Activated CD4-positive, alpha-beta memory T cell treated with anti-CD3 and anti-CD28 coated beads for 36 hours (primary cell): ENCODE measurements around the gene PTPRE. TPM values are rescaled to one million over a fixed set of nuclear protein-coding genes. Genes with fewer than 3 reads are reported as not detected.
A peak's percentile ranks its signal among the peaks of the same experiment; 100 is the strongest.

Experiments
- CTCF ChIA-PET: fragments of 350-600 bp; sonication (Branson Sonifier 250); formaldehyde crosslinking; loops from one replicate; lab custom pipeline; 2021; ENCODE audit warnings: antibody characterized with exemption, inconsistent platforms; lab: Charles Lee
- POLR2A ChIA-PET: fragments of 350-600 bp; sonication (Branson Sonifier 250); formaldehyde crosslinking; loops from one replicate; lab custom pipeline; 2021; ENCODE audit warnings: antibody characterized with exemption; lab: Charles Lee
- DNase-seq: peaks from one replicate; pipeline ENCODE4 v3.0.0-alpha.2; 2020
- H3K27ac Mint-ChIP-seq: one replicate; pipeline ENCODE4 v1.8.0; 2021; ENCODE audit warnings: mixed read lengths
- H3K27me3 Mint-ChIP-seq: one replicate; pipeline ENCODE4 v1.8.0; 2021; ENCODE audit warnings: mixed read lengths
- H3K36me3 Mint-ChIP-seq: one replicate; pipeline ENCODE4 v1.8.0; 2021; ENCODE audit warnings: mixed read lengths
- H3K4me1 Mint-ChIP-seq: one replicate; pipeline ENCODE4 v1.8.0; 2021; ENCODE audit warnings: low read depth, mixed read lengths
- H3K4me3 Mint-ChIP-seq: one replicate; pipeline ENCODE4 v1.8.0; 2021; ENCODE audit warnings: mild to moderate bottlenecking, mixed read lengths
- H3K9me3 Mint-ChIP-seq: one replicate; pipeline ENCODE4 v1.8.0; 2021; ENCODE audit warnings: mixed read lengths
- intact Hi-C: fragments of 100-400 bp; cut with micrococcal nuclease; formaldehyde crosslinking; loops from one replicate; pipeline ENCODE4 v1.15.1; 2023
- total RNA-seq, 2 experiments: library from RNA; stranded (reverse); gene quantifications; one replicate each; pipeline ENCODE4 v1.2.3, GENCODE V29; 2021

The PTPRE gene
- total RNA-seq, 2 experiments from 2014 or later = 29.4 to 34.0 TPM

DNA sequence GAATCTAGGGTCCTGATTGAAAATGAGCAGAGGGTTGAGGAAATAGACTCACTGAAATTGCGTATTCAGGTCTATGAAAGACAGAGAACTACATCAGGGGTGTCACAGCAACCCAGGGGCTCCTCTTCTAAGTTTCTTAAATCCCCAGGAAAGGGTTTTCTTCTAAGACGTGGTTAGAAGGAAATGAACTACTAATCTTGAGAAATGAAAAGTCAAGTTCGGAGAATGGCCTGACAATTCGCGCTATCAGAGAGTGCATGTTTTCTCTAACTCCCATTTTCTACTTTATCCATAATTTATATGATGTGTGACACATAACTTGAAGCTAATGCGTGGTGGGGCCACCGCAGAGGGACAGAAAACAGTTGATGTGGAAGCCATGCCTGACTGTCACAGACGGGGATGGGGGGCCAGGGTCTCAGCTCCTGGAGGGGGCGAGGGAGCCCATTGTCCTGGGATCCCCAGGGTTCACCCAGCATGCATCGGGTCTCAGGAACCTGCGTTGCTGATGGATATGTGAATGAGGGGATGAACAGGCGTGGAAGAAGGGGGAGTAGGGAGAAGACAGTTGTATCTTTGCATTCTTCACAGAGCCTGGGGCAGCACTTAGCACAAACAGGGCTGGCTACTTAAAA lies 86.3 kb downstream of the PTPRE start:
- no peak for DNase-seq
- H3K4me3 Mint-ChIP-seq = no peak overlapping the region
- ChIA-PET CTCF (interaction anchor here (1.2 to 4.2 kb wide), 3 partner anchors 18 to 86 kb away, joined by 3 to 34 read pairs (median 25); partner anchors contain the start of gene PTPRE), POLR2A (no interaction called here)
- H3K9me3 Mint-ChIP-seq = no peaks in the 10 kb centered on the region
- peak overlapping the region; percentile 30 for H3K27ac Mint-ChIP-seq
- H3K4me1 Mint-ChIP-seq = peaks cover 44% of the 10 kb centered on the region
- no peaks in the 10 kb centered on the region for H3K36me3 Mint-ChIP-seq
- intact Hi-C loops = loop anchor here (5.0 kb wide), 1 partner anchor 86 kb away; the partner anchor contains the start of gene PTPRE
- H3K27me3 Mint-ChIP-seq = peaks cover 2% of the 10 kb centered on the region

DNA sequence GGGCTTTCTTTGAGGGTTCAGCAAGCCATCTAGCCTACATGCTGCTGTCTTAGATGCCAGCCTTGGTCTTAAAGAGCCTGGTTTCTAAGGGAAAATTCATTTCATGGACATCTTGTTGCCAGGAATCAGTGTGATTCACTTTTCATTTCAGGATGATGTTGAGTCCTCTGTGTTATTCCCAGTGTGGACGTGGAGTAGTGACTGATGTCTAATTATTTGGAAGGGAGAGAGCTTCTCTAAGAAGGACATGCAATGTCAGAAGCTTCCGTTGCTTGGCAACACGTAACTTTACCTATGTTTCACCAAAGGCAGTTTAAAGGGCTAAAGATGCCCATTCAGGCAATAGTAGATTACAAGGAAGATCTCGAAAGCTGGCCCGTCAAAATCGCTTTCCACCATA lies 89.0 kb downstream of the PTPRE start:
- H3K27me3 Mint-ChIP-seq = peaks cover 12% of the 10 kb centered on the region
- ChIA-PET POLR2A (no interaction called here), CTCF (interaction anchor here (1.1 kb wide), 1 partner anchor 15 kb away, joined by 6 read pairs; no protein-coding TSS in a partner anchor)
- no peaks in the 10 kb centered on the region for H3K9me3 Mint-ChIP-seq
- intact Hi-C loops = no loop called here
- DNase-seq = no peak
- H3K4me3 Mint-ChIP-seq = no peak overlapping the region
- H3K36me3 Mint-ChIP-seq = no peaks in the 10 kb centered on the region
- no peak overlapping the region for H3K27ac Mint-ChIP-seq
- H3K4me1 Mint-ChIP-seq = peaks cover 28% of the 10 kb centered on the region

- Mint-ChIP-seq H3K4me3 (no peak overlapping the region), H3K4me1 (peaks cover 22% of the 10 kb centered on the region), H3K9me3 (no peaks in the 10 kb centered on the region), H3K36me3 (no peaks in the 10 kb centered on the region), H3K27ac (no peak overlapping the region), H3K27me3 (peaks cover 12% of the 10 kb centered on the region)
- intact Hi-C loops = no loop called here
- ChIA-PET POLR2A (no interaction called here), CTCF (interaction anchor here (1.1 kb wide), 1 partner anchor 15 kb away, joined by 6 read pairs; no protein-coding TSS in a partner anchor)
- DNase-seq = no peak
These were observed 89.7 kb downstream of the PTPRE start for GRCh38 chr10:127996586-127996985.

- Mint-ChIP-seq H3K9me3 (no peaks in the 10 kb centered on the region), H3K27me3 (peaks cover 18% of the 10 kb centered on the region), H3K4me3 (no peak overlapping the region), H3K36me3 (no peaks in the 10 kb centered on the region), H3K4me1 (peaks cover 15% of the 10 kb centered on the region), H3K27ac (no peak overlapping the region)
- CTCF ChIA-PET = no interaction called here
- no peak for DNase-seq
- intact Hi-C loops = no loop called here
- POLR2A ChIA-PET = no interaction called here
These were observed 90.4 kb downstream of the PTPRE start for GRCh38 chr10:127997271-127997670.

DNA sequence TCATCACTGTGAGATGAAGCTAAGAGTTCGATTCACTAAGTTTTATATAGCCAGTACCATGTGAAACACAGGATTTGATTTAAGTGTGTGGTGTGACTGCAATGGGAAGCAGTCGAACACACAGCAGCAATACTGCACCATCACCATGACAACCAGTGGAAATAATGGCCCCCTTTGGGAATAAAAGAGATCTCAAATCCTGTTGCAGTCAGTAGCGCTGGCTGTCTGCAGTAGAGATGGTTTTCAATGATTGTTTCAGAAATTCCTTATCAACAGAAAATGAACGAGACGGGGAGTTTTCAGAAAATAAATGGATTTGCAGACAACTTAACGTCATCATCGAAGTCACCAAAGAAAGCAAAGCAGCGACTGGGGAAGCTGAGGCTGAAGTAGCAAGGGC lies 91.0 kb downstream of the PTPRE start:
- no peak for DNase-seq
- Mint-ChIP-seq H3K9me3 (no peaks in the 10 kb centered on the region), H3K4me3 (no peak overlapping the region), H3K36me3 (no peaks in the 10 kb centered on the region), H3K27me3 (peaks cover 19% of the 10 kb centered on the region), H3K27ac (no peak overlapping the region), H3K4me1 (peaks cover 8% of the 10 kb centered on the region)
- ChIA-PET CTCF (interaction anchor here (0.9 kb wide), 1 partner anchor 12 kb away, joined by 3 read pairs; no protein-coding TSS in a partner anchor), POLR2A (no interaction called here)
- intact Hi-C loops = no loop called here

DNA sequence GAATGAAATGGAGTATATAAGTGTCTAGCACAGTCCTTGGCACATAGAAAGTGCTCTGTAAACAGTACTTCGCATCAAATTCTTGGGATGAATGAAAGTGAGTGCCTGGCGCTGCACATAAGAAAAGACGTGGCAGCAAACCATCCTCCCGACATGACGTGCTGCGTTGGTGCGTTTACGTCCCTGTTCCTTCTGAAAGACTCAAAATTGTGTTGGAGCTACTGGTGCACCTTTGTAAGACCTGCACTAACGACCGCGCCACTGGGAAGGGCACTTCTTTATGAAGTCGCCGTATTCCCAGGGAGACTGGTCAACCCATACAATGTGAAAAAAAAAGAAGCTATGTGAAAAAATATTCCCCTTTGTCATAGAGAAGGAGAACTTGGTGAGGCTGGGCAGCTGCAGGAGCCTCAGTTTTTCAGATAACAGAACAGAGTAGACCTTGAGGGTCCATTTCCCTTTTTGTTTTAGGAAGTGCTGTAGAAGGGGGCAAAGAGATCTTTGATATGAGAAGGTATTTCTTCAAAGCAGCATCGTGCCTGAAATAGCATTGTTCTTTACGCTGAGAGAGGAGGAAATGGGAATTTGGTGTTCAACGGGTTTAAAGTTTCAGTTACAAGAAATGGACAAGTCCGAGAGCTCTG lies 91.7 kb downstream of the PTPRE start:
- Mint-ChIP-seq H3K4me1 (peaks cover 1% of the 10 kb centered on the region), H3K27ac (no peak overlapping the region), H3K27me3 (peaks cover 19% of the 10 kb centered on the region), H3K4me3 (no peak overlapping the region), H3K9me3 (no peaks in the 10 kb centered on the region), H3K36me3 (no peaks in the 10 kb centered on the region)
- DNase-seq = no peak
- POLR2A ChIA-PET = no interaction called here
- CTCF ChIA-PET = interaction anchor here (0.7 to 0.9 kb wide), 3 partner anchors 11 to 15 kb away, joined by 3 read pairs; no protein-coding TSS in a partner anchor
- intact Hi-C loops = no loop called here

DNA sequence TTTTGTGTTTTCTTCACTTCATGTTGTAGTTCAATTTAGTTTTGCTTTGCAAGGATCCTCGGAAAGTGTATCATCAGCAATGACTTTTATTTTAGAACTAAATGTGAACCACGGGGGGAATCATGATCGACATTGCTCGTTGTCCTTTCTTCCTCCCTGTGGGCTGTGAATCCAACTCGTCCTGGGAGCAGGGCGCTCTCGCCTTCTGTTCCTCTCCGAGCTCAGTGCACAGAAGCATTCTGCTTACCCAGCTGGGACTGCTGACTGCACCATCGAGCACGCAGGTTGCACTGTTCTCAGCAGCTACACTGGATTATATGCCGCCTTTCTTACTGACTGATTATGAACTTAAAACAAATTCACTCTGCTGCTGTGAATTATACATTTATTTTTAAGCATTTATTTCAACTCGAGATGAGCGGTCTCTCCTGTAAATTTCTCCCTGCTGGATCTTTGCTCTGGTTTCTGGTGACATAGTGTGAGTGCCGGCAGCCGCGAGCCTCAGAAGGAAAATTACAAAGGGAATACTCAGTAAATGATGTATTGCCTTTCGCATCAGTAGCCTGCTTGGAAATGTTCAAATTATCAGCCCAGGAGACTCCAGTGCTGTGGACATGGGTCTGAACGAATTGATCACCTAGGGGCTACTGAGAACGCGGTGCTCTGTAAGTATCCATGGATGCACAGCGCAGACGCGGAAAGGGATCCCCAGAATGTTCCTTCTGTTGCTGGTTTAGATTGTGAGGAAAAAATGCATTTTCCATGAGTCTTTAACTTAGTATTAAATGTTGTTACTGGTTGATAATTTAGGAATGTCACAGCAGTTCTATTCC lies 92.6 kb downstream of the PTPRE start:
- ChIA-PET CTCF (interaction anchor here (0.7 to 2.6 kb wide), 6 partner anchors 8 to 92 kb away, joined by 3 to 11 read pairs (median 6); partner anchors contain the start of gene PTPRE), POLR2A (no interaction called here)

DNA sequence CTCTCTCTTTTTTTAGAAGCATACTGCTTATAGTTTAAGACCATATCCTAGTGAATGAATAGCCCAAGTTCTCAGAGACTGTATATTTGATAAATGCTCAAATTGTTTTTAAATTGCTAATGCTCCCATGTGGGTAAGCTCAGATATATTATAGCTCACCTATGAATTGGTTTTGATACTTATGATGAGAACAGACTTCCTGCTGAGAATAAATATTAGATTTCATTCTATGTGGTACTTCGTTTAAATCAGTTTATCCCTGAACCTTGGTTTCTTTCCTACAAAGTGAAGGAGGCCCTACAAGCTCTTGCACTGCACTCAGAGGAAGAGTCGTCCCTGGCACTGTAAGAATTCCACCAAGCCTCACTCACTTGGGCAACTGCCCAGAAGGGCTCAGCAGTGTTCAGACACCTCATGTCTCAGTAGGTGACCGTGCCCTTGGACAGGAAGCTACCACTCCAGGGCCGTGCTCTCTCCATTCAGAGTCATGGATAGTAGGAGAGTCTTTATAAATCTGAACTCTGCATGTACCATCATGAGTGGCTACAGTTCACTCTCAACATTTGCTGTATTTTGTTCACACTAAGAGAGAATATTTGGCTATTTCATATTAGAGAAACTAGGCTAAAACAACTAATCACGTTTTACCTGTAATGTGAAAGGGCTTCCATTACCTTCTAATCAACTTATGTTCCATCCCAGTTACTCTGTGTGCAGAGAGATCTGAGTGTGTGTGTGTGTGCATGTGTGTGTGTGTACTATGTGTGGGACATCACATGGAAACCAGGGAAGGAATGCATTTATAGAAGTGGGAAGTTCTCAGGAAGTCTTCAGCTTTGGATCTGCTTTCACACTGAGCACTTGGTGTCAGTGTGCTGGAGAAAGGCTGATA lies 93.8 kb downstream of the PTPRE start:
- Mint-ChIP-seq H3K4me1 (no peaks in the 10 kb centered on the region), H3K27me3 (peaks cover 24% of the 10 kb centered on the region), H3K27ac (no peak overlapping the region), H3K36me3 (no peaks in the 10 kb centered on the region), H3K9me3 (no peaks in the 10 kb centered on the region), H3K4me3 (no peak overlapping the region)
- no peak for DNase-seq
- CTCF ChIA-PET = interaction anchor here (1.0 to 2.6 kb wide), 4 partner anchors 9 to 94 kb away, joined by 6 to 11 read pairs (median 6); partner anchors contain the start of gene PTPRE
- POLR2A ChIA-PET = no interaction called here
- intact Hi-C loops = no loop called here

More for the DNA sequence above, 92.6 kb downstream of the PTPRE start:
- H3K9me3 Mint-ChIP-seq = no peaks in the 10 kb centered on the region
- H3K27me3 Mint-ChIP-seq = peaks cover 21% of the 10 kb centered on the region
- no peak overlapping the region for H3K4me3 Mint-ChIP-seq
- H3K4me1 Mint-ChIP-seq = no peaks in the 10 kb centered on the region
- DNase-seq = no peak
- intact Hi-C loops = no loop called here
- H3K36me3 Mint-ChIP-seq = no peaks in the 10 kb centered on the region
- no peak overlapping the region for H3K27ac Mint-ChIP-seq

DNA sequence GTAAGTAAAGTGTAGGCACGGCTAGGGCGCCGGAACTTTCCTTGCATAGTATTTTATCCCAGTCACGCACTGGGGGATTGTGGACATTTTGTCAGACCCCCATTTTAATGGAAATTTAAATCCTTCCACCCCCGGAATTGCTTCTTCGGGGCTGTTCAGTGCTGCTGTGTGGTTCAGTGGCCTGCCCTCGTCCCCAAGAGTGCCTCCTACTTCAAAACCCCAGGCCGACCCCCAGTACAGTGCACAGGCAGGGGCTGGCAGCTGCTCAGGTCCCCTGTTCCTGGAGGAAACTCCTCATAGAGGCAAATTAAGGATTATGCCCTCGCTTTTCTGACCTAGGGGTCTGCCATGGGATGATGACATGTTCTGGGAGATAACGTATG lies 94.5 kb downstream of the PTPRE start:
- Mint-ChIP-seq H3K36me3 (no peaks in the 10 kb centered on the region), H3K27ac (no peak overlapping the region), H3K4me3 (no peak overlapping the region), H3K9me3 (no peaks in the 10 kb centered on the region), H3K27me3 (peaks cover 22% of the 10 kb centered on the region), H3K4me1 (no peaks in the 10 kb centered on the region)
- intact Hi-C loops = no loop called here
- ChIA-PET CTCF (interaction anchor here (2.6 kb wide), 1 partner anchor 10 kb away, joined by 11 read pairs; no protein-coding TSS in a partner anchor), POLR2A (no interaction called here)
- DNase-seq = no peak

DNA sequence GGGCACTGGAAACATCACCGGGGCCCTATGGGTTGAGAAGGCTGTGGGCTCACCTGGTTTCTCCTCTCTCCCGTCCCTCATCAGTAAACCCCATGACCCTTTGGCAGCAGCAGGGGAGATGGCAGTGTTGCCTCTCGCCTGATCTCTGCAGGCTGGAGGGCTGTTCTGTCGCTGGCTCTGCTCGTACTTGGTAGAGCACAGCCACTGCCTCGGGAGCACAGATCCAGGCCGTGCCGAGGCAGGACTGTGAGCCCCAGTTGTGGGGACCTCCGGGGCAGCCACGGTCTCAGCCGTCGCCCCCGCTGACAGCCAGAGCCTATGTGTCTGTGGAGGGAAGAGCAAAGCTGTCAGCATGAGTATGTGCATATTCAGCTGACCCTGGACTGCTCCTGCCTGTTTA lies 94.9 kb downstream of the PTPRE start:
- Mint-ChIP-seq H3K27ac (no peak overlapping the region), H3K27me3 (peaks cover 22% of the 10 kb centered on the region), H3K9me3 (no peaks in the 10 kb centered on the region), H3K4me3 (no peak overlapping the region), H3K4me1 (no peaks in the 10 kb centered on the region), H3K36me3 (no peaks in the 10 kb centered on the region)
- intact Hi-C loops = no loop called here
- CTCF ChIA-PET = interaction anchor here (2.6 kb wide), 1 partner anchor 9 kb away, joined by 11 read pairs; no protein-coding TSS in a partner anchor
- DNase-seq = no peak
- POLR2A ChIA-PET = no interaction called here

GRCh38 chr10:128003521-128003920 lies 96.6 kb downstream of the PTPRE start:
- Mint-ChIP-seq H3K4me3 (no peak overlapping the region), H3K27me3 (peaks cover 23% of the 10 kb centered on the region), H3K4me1 (no peaks in the 10 kb centered on the region), H3K9me3 (no peaks in the 10 kb centered on the region), H3K27ac (no peak overlapping the region), H3K36me3 (no peaks in the 10 kb centered on the region)
- intact Hi-C loops = no loop called here
- DNase-seq = no peak
- POLR2A ChIA-PET = no interaction called here
- CTCF ChIA-PET = interaction anchor here (1.3 to 1.5 kb wide), 2 partner anchors 8 to 97 kb away, joined by 5 read pairs; partner anchors contain the start of gene PTPRE
